GM23338 (cell line): ENCODE measurements around the gene PDSS2. TPM values are rescaled to one million over a fixed set of nuclear protein-coding genes. Genes with fewer than 3 reads are reported as not detected.

Source experiments
- ATAC-seq: fragments of 200-7000 bp; cut with Tn5 transposase; 3 replicates; pipeline ENCODE4 v1.9.1; 2020
- DNase-seq: peaks from one replicate; pipeline ENCODE4 v3.0.0-alpha.2; 2015; ENCODE audit warnings: low spot score
- H2AFZ ChIP-seq: fragments of 200-600 bp; sonication (generic); 2 replicates; pipeline ENCODE4 v1.8.0; 2016; ENCODE audit warnings: antibody characterized with exemption, mild to moderate bottlenecking, moderate library complexity
- H3F3A ChIP-seq: fragments of 200-600 bp; sonication (generic); replicated peaks from 2 replicates; pipeline ENCODE4 v1.8.0; 2017; ENCODE audit warnings: antibody characterized with exemption, mixed run types, low read depth
- H3K27ac ChIP-seq: fragments of 200-600 bp; sonication (generic); 2 replicates; pipeline ENCODE4 v1.6.1; 2016; ENCODE audit warnings: low read depth
- H3K27me3 ChIP-seq: fragments of 200-600 bp; sonication (generic); 2 replicates; pipeline ENCODE4 v1.8.0; 2016; ENCODE audit warnings: mild to moderate bottlenecking, mixed run types, moderate library complexity; ENCODE audit not compliant: insufficient read depth
- H3K36me3 ChIP-seq: fragments of 200-600 bp; sonication (generic); 2 replicates; pipeline ENCODE4 v1.8.0; 2016; ENCODE audit warnings: mild to moderate bottlenecking; ENCODE audit not compliant: insufficient read depth
- H3K4me1 ChIP-seq: fragments of 200-600 bp; sonication (generic); 2 replicates; pipeline ENCODE4 v1.8.0; 2016; ENCODE audit warnings: mild to moderate bottlenecking, moderate library complexity; ENCODE audit not compliant: insufficient read depth
- H3K4me2 ChIP-seq: fragments of 200-600 bp; sonication (generic); 2 replicates; pipeline ENCODE4 v1.7.1; 2017; ENCODE audit warnings: mixed run types
- H3K4me3 ChIP-seq: fragments of 200-600 bp; sonication (generic); 2 replicates; pipeline ENCODE4 v1.6.1; 2016; ENCODE audit warnings: mixed run types
- H3K79me2 ChIP-seq: fragments of 200-600 bp; sonication (generic); replicated peaks from 2 replicates; pipeline ENCODE4 v1.8.0; 2017; ENCODE audit warnings: mild to moderate bottlenecking; ENCODE audit not compliant: insufficient read depth
- H3K9me2 ChIP-seq: fragments of 200-600 bp; sonication (generic); 2 replicates; pipeline ENCODE4 v1.8.0; 2017; ENCODE audit not compliant: insufficient read depth
- H4K20me1 ChIP-seq: fragments of 200-600 bp; sonication (generic); replicated peaks from 2 replicates; pipeline ENCODE4 v1.8.0; 2017; ENCODE audit warnings: mild to moderate bottlenecking; ENCODE audit not compliant: insufficient read depth
- H3K27ac Mint-ChIP-seq: 2 replicates; pipeline ENCODE4 v1.8.0; 2020; ENCODE audit warnings: inconsistent platforms, mild to moderate bottlenecking, moderate library complexity, mixed read lengths
- H3K27me3 Mint-ChIP-seq: 3 replicates; pipeline ENCODE4 v1.8.0; 2022; ENCODE audit warnings: low read depth, mild to moderate bottlenecking, moderate library complexity, mixed read lengths, inconsistent platforms; ENCODE audit not compliant: insufficient read depth, poor library complexity
- H3K36me3 Mint-ChIP-seq: 3 replicates; pipeline ENCODE4 v1.8.0; 2021; ENCODE audit warnings: low read depth, mild to moderate bottlenecking, inconsistent platforms, moderate library complexity, mixed read lengths
- H3K4me1 Mint-ChIP-seq: 3 replicates; pipeline ENCODE4 v1.8.0; 2020; ENCODE audit warnings: mild to moderate bottlenecking, inconsistent platforms, mixed read lengths
- H3K4me3 Mint-ChIP-seq: 3 replicates; pipeline ENCODE4 v1.8.0; 2021; ENCODE audit warnings: moderate library complexity, mild to moderate bottlenecking, inconsistent platforms, mixed read lengths
- H3K9me3 Mint-ChIP-seq: 3 replicates; pipeline ENCODE4 v1.8.0; 2020; ENCODE audit warnings: moderate library complexity, mild to moderate bottlenecking, inconsistent platforms, mixed read lengths
- CREB1 ChIP-seq: fragments of 250-450 bp; sonication (Bioruptor Pico); IDR thresholded peaks from 2 replicates; pipeline ENCODE4 v1.5.0; 2020; ENCODE audit warnings: low read depth, mild to moderate bottlenecking, moderate library complexity
- CTCF ChIP-seq, 2 experiments: fragments of 200-600 bp in 1 of 2; sonication (generic) in 1 of 2; conservative IDR thresholded peaks; 2 replicates each; pipeline versions ENCODE4 v1.5.1 to v1.6.1; 2016 to 2017; ENCODE audit warnings: antibody characterized with exemption in 2 of 2, low read depth in 2 of 2, mild to moderate bottlenecking in 2 of 2, moderate library complexity in 1 of 2
- ETS1 ChIP-seq: IDR thresholded peaks from 2 replicates; pipeline ENCODE4 v1.6.1; 2016; ENCODE audit warnings: antibody characterized with exemption
- EZH2 ChIP-seq: fragments of 200-600 bp; sonication (generic); IDR thresholded peaks from one replicate; pipeline ENCODE4 v1.8.0; 2017; ENCODE audit warnings: antibody characterized with exemption, mild to moderate bottlenecking, low read depth; ENCODE audit not compliant: unreplicated experiment
- EZH2phosphoT487 ChIP-seq: fragments of 200-600 bp; sonication (generic); IDR thresholded peaks from one replicate; pipeline ENCODE4 v1.8.1; 2018; ENCODE audit warnings: antibody characterized with exemption; ENCODE audit not compliant: unreplicated experiment
- JUNB ChIP-seq: IDR thresholded peaks from one replicate; pipeline ENCODE4 v1.6.1; 2016; ENCODE audit warnings: antibody characterized with exemption; ENCODE audit not compliant: unreplicated experiment
- NANOG ChIP-seq: IDR thresholded peaks from 2 replicates; pipeline ENCODE4 v1.6.1; 2016; ENCODE audit warnings: antibody characterized with exemption, borderline replicate concordance
- POLR2AphosphoS5 ChIP-seq: IDR thresholded peaks from 2 replicates; pipeline ENCODE4 v1.6.1; 2016; ENCODE audit warnings: antibody characterized with exemption, low read depth
- REST ChIP-seq: IDR thresholded peaks from one replicate; pipeline ENCODE4 v1.6.1; 2018; ENCODE audit warnings: antibody characterized with exemption; ENCODE audit not compliant: unreplicated experiment
- STAT1 ChIP-seq: IDR thresholded peaks from one replicate; pipeline ENCODE4 v1.6.1; 2016; ENCODE audit warnings: antibody characterized with exemption; ENCODE audit not compliant: unreplicated experiment
- ZNF114 ChIP-seq: fragments of 250-450 bp; sonication (Bioruptor Pico); IDR thresholded peaks from 2 replicates; pipeline ENCODE4 v1.5.0; 2020; ENCODE audit warnings: mild to moderate bottlenecking, moderate library complexity
- ZNF331 ChIP-seq: fragments of 250-450 bp; sonication (Bioruptor Pico); IDR thresholded peaks from 2 replicates; pipeline ENCODE4 v1.5.0; 2020; ENCODE audit warnings: low read depth, mild to moderate bottlenecking, moderate library complexity
- polyA plus RNA-seq: library from polyadenylated mRNA; unstranded; fragments of >200 nt; fragmentation: Nextera tagmentation; extraction: Ambion mirVana; gene quantifications from 2 replicates; pipeline ENCODE4 v1.2.1, GENCODE V29; 2016
- total RNA-seq: library from RNA; depleted of rRNA; stranded (reverse); fragments of >200 nt; shearing (Covaris generic); gene quantifications from 2 replicates; pipeline ENCODE4 v1.2.3, GENCODE V29; 2014
- TF ChIP-seq, protein P1 (sequence below): fragments of 250-450 bp; sonication (Bioruptor Pico); IDR thresholded peaks from 2 replicates; pipeline ENCODE4 v1.5.0; 2020; ENCODE audit warnings: mild to moderate bottlenecking, moderate library complexity

Gene PDSS2
- total and polyA plus RNA-seq, 2 experiments from 2014 or later: 7.3 to 16.7 TPM

DNA sequence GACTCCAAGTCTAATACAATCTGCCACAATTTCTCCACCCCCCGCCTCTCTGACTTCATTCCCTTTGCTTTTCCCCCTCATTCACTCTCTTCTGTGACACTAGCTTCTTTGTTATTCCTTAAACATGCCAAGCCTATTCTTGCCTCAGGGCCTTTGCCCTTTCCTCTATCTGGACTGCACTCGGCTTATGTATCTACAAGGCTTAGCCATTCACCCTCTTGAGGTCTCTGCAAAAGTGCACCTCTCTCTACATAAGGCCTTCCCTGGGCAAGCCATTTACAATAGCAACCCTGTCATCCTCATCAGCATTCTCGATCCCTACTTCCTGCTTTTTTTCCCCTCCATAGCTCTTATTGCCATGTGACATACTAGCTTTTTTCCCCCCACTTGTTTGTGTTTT lies 168.9 kb downstream of the PDSS2 start:
- no peak overlapping the region for H3K4me2 ChIP-seq
- ATAC-seq (peak; percentile 63), DNase-seq (peak; percentile 29)
- H2AFZ ChIP-seq: no peak overlapping the region
- no peaks in the 10 kb centered on the region for H3F3A ChIP-seq
- no peak overlapping the region for H3K4me3 ChIP-seq
- Mint-ChIP-seq H3K36me3 (no peaks in the 10 kb centered on the region; the same call in 2 of the 3 replicates), H3K27me3 (peaks cover 5% of the 10 kb centered on the region), H3K27ac (peak overlapping the region; percentile 80), H3K9me3 (no peaks in the 10 kb centered on the region), H3K4me1 (peaks cover 41% of the 10 kb centered on the region), H3K4me3 (no peak overlapping the region)
- no peaks in the 10 kb centered on the region for H3K9me2 ChIP-seq
- no peaks in the 10 kb centered on the region for H3K79me2 ChIP-seq
- H3K27ac ChIP-seq: peak overlapping the region; percentile 22; the same call in 1 of the 2 replicates
- no peaks in the 10 kb centered on the region for H3K36me3 ChIP-seq
- H3K27me3 ChIP-seq: no peaks in the 10 kb centered on the region
- TF ChIP-seq ZNF331 (CRISPR knock-in tag) (no peak), EZH2phosphoT487 (no peak), CREB1 (CRISPR knock-in tag) (no peak), STAT1 (no peak), JUNB (no peak), REST (no peak), NANOG (no peak), EZH2 (no peak), POLR2AphosphoS5 (no peak), ETS1 (no peak), CTCF (conservative IDR thresholded peaks at IDR 0.05; ENCODE audit: low read depth in 2 of 2) (no peak), ZNF114 (CRISPR knock-in tag) (no peak)
- TF ChIP-seq, protein P1, sequence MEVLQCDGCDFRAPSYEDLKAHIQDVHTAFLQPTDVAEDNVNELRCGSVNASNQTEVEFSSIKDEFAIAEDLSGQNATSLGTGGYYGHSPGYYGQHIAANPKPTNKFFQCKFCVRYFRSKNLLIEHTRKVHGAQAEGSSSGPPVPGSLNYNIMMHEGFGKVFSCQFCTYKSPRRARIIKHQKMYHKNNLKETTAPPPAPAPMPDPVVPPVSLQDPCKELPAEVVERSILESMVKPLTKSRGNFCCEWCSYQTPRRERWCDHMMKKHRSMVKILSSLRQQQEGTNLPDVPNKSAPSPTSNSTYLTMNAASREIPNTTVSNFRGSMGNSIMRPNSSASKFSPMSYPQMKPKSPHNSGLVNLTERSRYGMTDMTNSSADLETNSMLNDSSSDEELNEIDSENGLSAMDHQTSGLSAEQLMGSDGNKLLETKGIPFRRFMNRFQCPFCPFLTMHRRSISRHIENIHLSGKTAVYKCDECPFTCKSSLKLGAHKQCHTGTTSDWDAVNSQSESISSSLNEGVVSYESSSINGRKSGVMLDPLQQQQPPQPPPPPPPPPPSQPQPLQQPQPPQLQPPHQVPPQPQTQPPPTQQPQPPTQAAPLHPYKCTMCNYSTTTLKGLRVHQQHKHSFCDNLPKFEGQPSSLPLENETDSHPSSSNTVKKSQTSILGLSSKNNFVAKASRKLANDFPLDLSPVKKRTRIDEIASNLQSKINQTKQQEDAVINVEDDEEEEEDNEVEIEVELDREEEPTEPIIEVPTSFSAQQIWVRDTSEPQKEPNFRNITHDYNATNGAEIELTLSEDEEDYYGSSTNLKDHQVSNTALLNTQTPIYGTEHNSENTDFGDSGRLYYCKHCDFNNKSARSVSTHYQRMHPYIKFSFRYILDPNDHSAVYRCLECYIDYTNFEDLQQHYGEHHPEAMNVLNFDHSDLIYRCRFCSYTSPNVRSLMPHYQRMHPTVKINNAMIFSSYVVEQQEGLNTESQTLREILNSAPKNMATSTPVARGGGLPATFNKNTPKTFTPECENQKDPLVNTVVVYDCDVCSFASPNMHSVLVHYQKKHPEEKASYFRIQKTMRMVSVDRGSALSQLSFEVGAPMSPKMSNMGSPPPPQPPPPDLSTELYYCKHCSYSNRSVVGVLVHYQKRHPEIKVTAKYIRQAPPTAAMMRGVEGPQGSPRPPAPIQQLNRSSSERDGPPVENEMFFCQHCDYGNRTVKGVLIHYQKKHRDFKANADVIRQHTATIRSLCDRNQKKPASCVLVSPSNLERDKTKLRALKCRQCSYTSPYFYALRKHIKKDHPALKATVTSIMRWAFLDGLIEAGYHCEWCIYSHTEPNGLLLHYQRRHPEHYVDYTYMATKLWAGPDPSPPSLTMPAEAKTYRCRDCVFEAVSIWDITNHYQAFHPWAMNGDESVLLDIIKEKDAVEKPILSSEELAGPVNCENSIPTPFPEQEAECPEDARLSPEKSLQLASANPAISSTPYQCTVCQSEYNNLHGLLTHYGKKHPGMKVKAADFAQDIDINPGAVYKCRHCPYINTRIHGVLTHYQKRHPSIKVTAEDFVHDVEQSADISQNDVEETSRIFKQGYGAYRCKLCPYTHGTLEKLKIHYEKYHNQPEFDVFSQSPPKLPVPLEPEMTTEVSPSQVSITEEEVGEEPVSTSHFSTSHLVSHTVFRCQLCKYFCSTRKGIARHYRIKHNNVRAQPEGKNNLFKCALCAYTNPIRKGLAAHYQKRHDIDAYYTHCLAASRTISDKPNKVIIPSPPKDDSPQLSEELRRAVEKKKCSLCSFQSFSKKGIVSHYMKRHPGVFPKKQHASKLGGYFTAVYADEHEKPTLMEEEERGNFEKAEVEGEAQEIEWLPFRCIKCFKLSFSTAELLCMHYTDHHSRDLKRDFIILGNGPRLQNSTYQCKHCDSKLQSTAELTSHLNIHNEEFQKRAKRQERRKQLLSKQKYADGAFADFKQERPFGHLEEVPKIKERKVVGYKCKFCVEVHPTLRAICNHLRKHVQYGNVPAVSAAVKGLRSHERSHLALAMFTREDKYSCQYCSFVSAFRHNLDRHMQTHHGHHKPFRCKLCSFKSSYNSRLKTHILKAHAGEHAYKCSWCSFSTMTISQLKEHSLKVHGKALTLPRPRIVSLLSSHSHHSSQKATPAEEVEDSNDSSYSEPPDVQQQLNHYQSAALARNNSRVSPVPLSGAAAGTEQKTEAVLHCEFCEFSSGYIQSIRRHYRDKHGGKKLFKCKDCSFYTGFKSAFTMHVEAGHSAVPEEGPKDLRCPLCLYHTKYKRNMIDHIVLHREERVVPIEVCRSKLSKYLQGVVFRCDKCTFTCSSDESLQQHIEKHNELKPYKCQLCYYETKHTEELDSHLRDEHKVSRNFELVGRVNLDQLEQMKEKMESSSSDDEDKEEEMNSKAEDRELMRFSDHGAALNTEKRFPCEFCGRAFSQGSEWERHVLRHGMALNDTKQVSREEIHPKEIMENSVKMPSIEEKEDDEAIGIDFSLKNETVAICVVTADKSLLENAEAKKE: no peak
- H4K20me1 ChIP-seq: no peaks in the 10 kb centered on the region
- H3K4me1 ChIP-seq: peaks cover 22% of the 10 kb centered on the region
